ENCODE data around the gene FGFR1OP2. TPM values are rescaled to one million over a fixed set of nuclear protein-coding genes. Genes with fewer than 3 reads are reported as not detected.

FGFR1OP2 gene
- total RNA-seq, 2 donors from 2014 or later = 79.6 to 123 TPM

DNA sequence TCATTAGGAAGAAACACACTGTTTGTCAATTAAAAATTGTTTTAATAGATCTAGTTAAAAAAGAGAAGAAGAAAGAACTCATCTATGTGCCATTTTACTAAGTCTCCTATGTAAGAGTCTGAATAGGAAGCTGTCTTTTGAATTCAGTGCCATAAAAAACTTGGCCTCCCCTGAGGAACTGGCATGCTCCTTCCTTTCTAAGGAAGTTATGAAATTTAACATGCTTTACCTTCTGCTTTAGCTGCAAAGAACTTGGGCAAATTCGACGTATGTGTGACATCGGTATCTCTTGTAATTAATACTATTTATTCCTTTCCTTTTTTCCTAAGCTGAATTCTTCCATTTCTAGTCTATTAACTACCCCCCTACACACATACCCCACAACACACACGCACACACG, 63.4 kb downstream of the FGFR1OP2 start:
- Histone ChIP-seq H3K27ac (no peak overlapping the region), H3K36me3 (no peaks in the 10 kb centered on the region), H3K27me3 (replicated peaks; ENCODE audit: insufficient read depth) (no peaks in the 10 kb centered on the region), H3K9me3 (no peaks in the 10 kb centered on the region), H3K4me1 (ENCODE audit: control insufficient read depth in 1 of 2, low read depth in 2 of 2) (peaks cover 22 to 39% of the 10 kb centered on the region in 2 donors), H3K4me3 (no peak overlapping the region)
- ATAC-seq (ENCODE audit: insufficient number of reproducible peaks, low FRiP score, low read depth) = no peak
- no peak for DNase-seq (ENCODE audit: low spot score)
- TF ChIP-seq, protein P1, sequence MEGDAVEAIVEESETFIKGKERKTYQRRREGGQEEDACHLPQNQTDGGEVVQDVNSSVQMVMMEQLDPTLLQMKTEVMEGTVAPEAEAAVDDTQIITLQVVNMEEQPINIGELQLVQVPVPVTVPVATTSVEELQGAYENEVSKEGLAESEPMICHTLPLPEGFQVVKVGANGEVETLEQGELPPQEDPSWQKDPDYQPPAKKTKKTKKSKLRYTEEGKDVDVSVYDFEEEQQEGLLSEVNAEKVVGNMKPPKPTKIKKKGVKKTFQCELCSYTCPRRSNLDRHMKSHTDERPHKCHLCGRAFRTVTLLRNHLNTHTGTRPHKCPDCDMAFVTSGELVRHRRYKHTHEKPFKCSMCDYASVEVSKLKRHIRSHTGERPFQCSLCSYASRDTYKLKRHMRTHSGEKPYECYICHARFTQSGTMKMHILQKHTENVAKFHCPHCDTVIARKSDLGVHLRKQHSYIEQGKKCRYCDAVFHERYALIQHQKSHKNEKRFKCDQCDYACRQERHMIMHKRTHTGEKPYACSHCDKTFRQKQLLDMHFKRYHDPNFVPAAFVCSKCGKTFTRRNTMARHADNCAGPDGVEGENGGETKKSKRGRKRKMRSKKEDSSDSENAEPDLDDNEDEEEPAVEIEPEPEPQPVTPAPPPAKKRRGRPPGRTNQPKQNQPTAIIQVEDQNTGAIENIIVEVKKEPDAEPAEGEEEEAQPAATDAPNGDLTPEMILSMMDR (IDR thresholded peaks at IDR 0.05) = no peak

DNA sequence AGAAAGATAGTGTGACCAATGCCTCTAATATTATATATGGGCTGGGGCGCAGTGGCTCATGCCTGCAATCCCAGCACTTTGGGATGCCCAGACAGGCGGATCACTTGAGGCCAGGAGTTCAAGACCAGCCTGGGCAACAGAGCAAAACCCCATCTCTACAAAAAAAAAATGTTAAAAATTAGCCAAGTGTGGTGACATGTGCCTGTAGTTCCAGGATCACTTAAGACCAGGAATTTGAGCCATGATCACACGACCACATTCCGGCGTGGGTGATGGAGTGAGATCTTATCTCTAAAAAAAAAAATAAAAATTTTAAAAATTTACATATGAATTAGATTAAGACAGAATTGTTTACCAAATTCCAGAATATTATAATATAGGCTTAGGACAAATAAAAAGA, 63.9 kb downstream of the FGFR1OP2 start:
- peaks cover 22 to 43% of the 10 kb centered on the region in 2 donors for H3K4me1 ChIP-seq (ENCODE audit: control insufficient read depth in 1 of 2, low read depth in 2 of 2)
- no peak overlapping the region for H3K4me3 ChIP-seq
- H3K9me3 ChIP-seq = no peaks in the 10 kb centered on the region
- DNase-seq (ENCODE audit: low spot score) (no peak), ATAC-seq (ENCODE audit: insufficient number of reproducible peaks, low FRiP score, low read depth) (no peak)
- H3K27ac ChIP-seq = no peak overlapping the region
- no peaks in the 10 kb centered on the region for H3K27me3 ChIP-seq (replicated peaks; ENCODE audit: insufficient read depth)
- H3K36me3 ChIP-seq = no peaks in the 10 kb centered on the region
- TF ChIP-seq, protein P1 (IDR thresholded peaks at IDR 0.05) = no peak

DNA sequence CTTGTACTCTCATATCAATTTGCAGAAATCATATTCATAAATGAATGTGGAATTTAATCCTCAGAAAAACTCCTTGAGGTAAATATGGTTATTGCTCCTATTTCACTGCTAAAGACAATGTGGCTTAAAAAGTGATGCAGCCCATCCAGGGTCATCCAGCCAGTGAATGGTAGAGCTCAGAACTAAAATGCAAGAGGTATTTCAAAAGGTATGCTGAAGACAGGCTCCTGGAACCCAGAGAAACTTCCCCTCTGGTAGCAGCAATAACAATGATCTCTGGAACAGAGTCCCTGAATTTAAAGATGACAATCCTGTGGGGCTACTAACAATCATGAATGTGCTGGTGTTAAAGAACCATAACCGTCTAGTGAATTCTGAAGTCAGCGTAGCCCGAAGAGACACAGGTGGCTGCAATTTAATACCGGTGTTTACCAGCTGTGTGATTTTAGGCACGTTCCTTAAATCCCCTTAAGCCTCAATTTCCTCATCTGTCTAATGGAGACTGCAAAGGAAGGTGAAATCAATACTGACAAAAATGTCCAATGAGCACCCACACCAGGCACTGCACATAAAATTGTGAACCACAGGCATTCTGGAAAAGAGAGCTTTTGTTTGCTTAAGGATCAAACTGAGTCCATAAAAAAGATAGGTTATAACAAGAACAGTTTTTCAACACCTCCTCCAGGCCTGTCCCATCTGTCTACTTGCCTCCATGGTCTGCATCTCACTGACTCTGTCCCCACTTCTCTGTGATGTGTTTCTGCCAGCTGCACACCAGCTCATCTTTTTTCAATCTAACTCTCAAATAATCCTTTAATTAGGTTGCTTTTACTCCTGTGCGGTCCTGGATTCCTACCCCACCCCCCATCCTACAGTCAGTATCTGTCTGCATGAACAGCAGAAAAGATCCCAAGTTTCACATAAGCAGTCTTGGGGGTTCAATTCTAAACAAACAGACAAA, 65.4 kb downstream of the FGFR1OP2 start:
- DNase-seq (ENCODE audit: low spot score) (no peak), ATAC-seq (ENCODE audit: insufficient number of reproducible peaks, low FRiP score, low read depth) (no peak)
- TF ChIP-seq, protein P1 (IDR thresholded peaks at IDR 0.05) = no peak
- no peak overlapping the region for H3K4me3 ChIP-seq
- no peaks in the 10 kb centered on the region for H3K27me3 ChIP-seq (replicated peaks; ENCODE audit: insufficient read depth)
- peaks cover 22 to 43% of the 10 kb centered on the region in 2 donors for H3K4me1 ChIP-seq (ENCODE audit: control insufficient read depth in 1 of 2, low read depth in 2 of 2)
- no peaks in the 10 kb centered on the region for H3K36me3 ChIP-seq
- no peak overlapping the region for H3K27ac ChIP-seq
- H3K9me3 ChIP-seq = no peaks in the 10 kb centered on the region

DNA sequence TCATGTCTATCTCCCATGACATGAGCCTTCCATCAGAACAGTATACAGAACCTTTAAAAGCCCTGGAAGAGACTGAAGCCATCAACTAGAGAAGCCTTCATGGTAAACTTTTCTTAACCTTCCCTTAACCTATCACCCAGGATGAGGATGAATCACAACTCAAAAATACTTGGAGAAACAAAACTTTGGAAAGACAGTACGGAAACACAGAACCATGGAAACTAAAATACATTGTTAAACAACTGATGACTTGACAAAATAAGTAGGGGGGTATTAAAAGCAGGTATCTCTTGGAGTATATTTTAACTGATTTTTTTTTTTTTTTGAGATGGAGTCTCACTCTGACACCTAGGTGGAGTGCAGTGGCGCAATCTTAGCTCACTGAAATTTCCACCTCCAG, 67.2 kb downstream of the FGFR1OP2 start:
- Histone ChIP-seq H3K27ac (peak overlapping the region; percentile 2 to 27), H3K27me3 (replicated peaks; ENCODE audit: insufficient read depth) (no peaks in the 10 kb centered on the region), H3K4me3 (no peak overlapping the region), H3K36me3 (no peaks in the 10 kb centered on the region), H3K9me3 (no peaks in the 10 kb centered on the region), H3K4me1 (ENCODE audit: control insufficient read depth in 1 of 2, low read depth in 2 of 2) (peaks cover 22 to 46% of the 10 kb centered on the region in 2 donors)
- no peak for DNase-seq (ENCODE audit: low spot score)
- ATAC-seq (ENCODE audit: insufficient number of reproducible peaks, low FRiP score, low read depth) = no peak
- TF ChIP-seq, protein P1 (IDR thresholded peaks at IDR 0.05) = no peak

DNA sequence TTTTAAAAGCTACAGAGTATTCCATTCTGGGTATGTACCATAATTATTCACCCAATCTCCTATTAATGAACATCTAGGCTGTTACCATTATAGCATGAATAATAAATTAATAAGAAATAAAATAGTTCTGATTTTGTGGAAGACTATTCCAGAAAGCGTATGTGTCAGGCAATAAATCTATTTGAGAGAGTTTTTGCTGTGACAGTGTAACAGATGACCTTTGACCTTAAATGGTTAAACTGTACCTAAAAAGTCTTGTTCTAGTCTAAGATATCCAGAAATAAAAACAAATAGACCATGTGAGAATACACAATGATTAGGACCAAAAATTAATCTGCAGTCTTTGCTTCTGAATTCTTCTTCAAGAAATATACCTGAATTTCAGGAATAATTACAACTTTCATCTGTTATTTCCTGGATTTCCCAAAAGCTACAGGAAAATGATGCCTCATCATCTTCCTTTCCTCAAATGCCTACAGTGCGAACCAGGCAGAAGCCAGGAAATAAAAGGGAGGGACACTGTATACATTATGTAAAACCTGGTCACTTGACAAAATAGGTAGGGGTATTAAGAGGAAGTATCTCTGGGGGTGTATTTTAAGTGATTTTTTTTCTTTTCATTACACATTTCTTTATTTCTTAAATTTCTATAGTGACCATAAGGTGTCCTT, 68.7 kb downstream of the FGFR1OP2 start:
- DNase-seq (ENCODE audit: low spot score) (no peak), ATAC-seq (ENCODE audit: insufficient number of reproducible peaks, low FRiP score, low read depth) (no peak)
- TF ChIP-seq, protein P1 (IDR thresholded peaks at IDR 0.05) = no peak
- Histone ChIP-seq H3K27me3 (replicated peaks; ENCODE audit: insufficient read depth) (no peaks in the 10 kb centered on the region), H3K9me3 (no peaks in the 10 kb centered on the region), H3K36me3 (no peaks in the 10 kb centered on the region), H3K4me3 (no peak overlapping the region), H3K4me1 (ENCODE audit: control insufficient read depth in 1 of 2, low read depth in 2 of 2) (peaks cover 25 to 53% of the 10 kb centered on the region in 2 donors), H3K27ac (no peak overlapping the region)

Data from thoracic aorta (tissue), 2 donors.